K562 (cell line): ENCODE results near the gene GPR153. TPM values are rescaled to one million over a fixed set of nuclear protein-coding genes. Genes with fewer than 3 reads are reported as not detected.

Experiments used
- ATAC-seq: fragments of 200-7000 bp; cut with Tn5 transposase; 3 replicates; pipeline ENCODE4 v1.9.1; 2020; ENCODE audit warnings: moderate library complexity
- BruUV-seq: library from RNA; stranded (reverse); fragments of 400-500 nt; replicated peaks from 2 replicates; lab custom pipeline; 2021; lab: Mats Ljungman, UMichigan
- CTCF ChIA-PET: fragments of 300-600 bp; formaldehyde crosslinking; extraction: SDS; loops from one replicate; lab custom pipeline; 2021; ENCODE audit warnings: low intra/inter-chr PET ratio; lab: Yijun Ruan, JAX
- POLR2A ChIA-PET: fragments of 300-600, 350-650 bp; sonication (Branson Sonifier 250); formaldehyde crosslinking; extraction: SDS; loops from one replicate; lab custom pipeline; 2021; ENCODE audit warnings: antibody characterized with exemption, inconsistent platforms; lab: Yijun Ruan, JAX
- DNase-seq, 4 experiments: peaks; one replicate each; pipeline versions ENCODE4 v3.0.0 to v3.0.0-alpha.2; 2011 to 2018; ENCODE audit warnings: low spot score in 3 of 4, mixed read lengths in 3 of 4; ENCODE audit errors: extremely low read depth in 1 of 4
- FAIRE-seq: peaks from 2 replicates; lab custom pipeline; 2011; peaks lifted over from hg19 to GRCh38; lab: Jason Lieb, UNC
- H2AFZ ChIP-seq: 2 replicates; pipeline ENCODE4 v1.6.0; 2011; ENCODE audit warnings: low read depth, low read length, control low read depth, inconsistent platforms
- H3K27ac ChIP-seq: fragments of 200-600 bp; 3 replicates; pipeline ENCODE4 v1.8.0; 2011; ENCODE audit warnings: low read depth, mild to moderate bottlenecking, control low read depth, inconsistent platforms, low read length, moderate library complexity, mixed read lengths; ENCODE audit errors: extremely low read depth
- H3K27me3 ChIP-seq, 2 experiments: fragments of 300-600 bp in 1 of 2; 2 replicates in 1 of 2; 3 replicates in 1 of 2; pipeline versions ENCODE4 v1.6.0 to v1.8.0; 2011; ENCODE audit warnings: inconsistent platforms in 2 of 2, low read length in 2 of 2, mild to moderate bottlenecking in 1 of 2, mixed read lengths in 1 of 2, moderate library complexity in 1 of 2; ENCODE audit not compliant: control insufficient read depth in 2 of 2, insufficient read depth in 2 of 2
- H3K36me3 ChIP-seq: fragments of 300-600 bp; 3 replicates; pipeline ENCODE4 v1.8.0; 2011; ENCODE audit warnings: mild to moderate bottlenecking, low read length, inconsistent platforms; ENCODE audit not compliant: control insufficient read depth, insufficient read depth
- H3K4me1 ChIP-seq, 2 experiments: fragments of 200-600 bp in 1 of 2; replicated peaks in 1 of 2; 2 replicates in 1 of 2; 3 replicates in 1 of 2; pipeline versions ENCODE4 v1.5.1 to v1.8.0; 2011; ENCODE audit warnings: inconsistent platforms in 2 of 2, low read length in 2 of 2, mild to moderate bottlenecking in 1 of 2, mixed read lengths in 1 of 2, moderate library complexity in 1 of 2; ENCODE audit not compliant: control insufficient read depth in 2 of 2, insufficient read depth in 2 of 2
- H3K4me2 ChIP-seq: 2 replicates; pipeline ENCODE4 v1.6.1; 2011; ENCODE audit warnings: low read length, control low read depth, inconsistent platforms, mixed read lengths; ENCODE audit not compliant: insufficient read depth
- H3K4me3 ChIP-seq: fragments of 200-600 bp; sonication (generic), shearing (Covaris generic); 2 replicates; pipeline ENCODE4 v1.5.1; 2016; ENCODE audit warnings: control low read depth, inconsistent platforms
- H3K79me2 ChIP-seq: fragments of 200-600 bp; 3 replicates; pipeline ENCODE4 v1.8.0; 2011; ENCODE audit warnings: low read length, inconsistent platforms; ENCODE audit not compliant: control insufficient read depth, insufficient read depth
- H3K9ac ChIP-seq, 2 experiments: 2 replicates each; pipeline versions ENCODE4 v1.6.0 to v1.6.1; 2011; ENCODE audit warnings: low read depth in 2 of 2, low read length in 2 of 2, control low read depth in 1 of 2, inconsistent platforms in 1 of 2, mild to moderate bottlenecking in 1 of 2, mixed read lengths in 1 of 2; ENCODE audit not compliant: insufficient read depth in 1 of 2
- H3K9me1 ChIP-seq: one replicate; pipeline ENCODE4 v1.6.0; 2011; ENCODE audit warnings: inconsistent platforms, mild to moderate bottlenecking, low read length, moderate library complexity; ENCODE audit not compliant: control insufficient read depth, insufficient read depth
- H3K9me3 ChIP-seq: replicated peaks from 2 replicates; pipeline ENCODE4 v1.5.1; 2011; ENCODE audit warnings: low read depth, low read length, inconsistent platforms; ENCODE audit not compliant: control insufficient read depth, insufficient read depth
- H4K20me1 ChIP-seq: replicated peaks from 2 replicates; pipeline ENCODE4 v1.6.1; 2011; ENCODE audit warnings: low read length, inconsistent platforms, mixed read lengths; ENCODE audit not compliant: control insufficient read depth, insufficient read depth
- HMGN3 ChIP-seq: IDR thresholded peaks from 2 replicates; pipeline ENCODE4 v1.6.1; 2011; ENCODE audit warnings: borderline replicate concordance, low read depth, mild to moderate bottlenecking, mixed read lengths, low read length; ENCODE audit not compliant: insufficient read length; ENCODE audit errors: extremely low read depth
- JUN ChIP-seq, 2 experiments: sonication (generic) in 1 of 2; formaldehyde crosslinking in 1 of 2; IDR thresholded peaks; 2 replicates each; pipeline versions ENCODE4 v1.6.1 to v1.8.0; 2012 to 2022; ENCODE audit warnings: borderline replicate concordance in 2 of 2, mild to moderate bottlenecking in 2 of 2, improper control_type of control experiment in 1 of 2, low read depth in 1 of 2, low read length in 1 of 2, missing genetic modification reagents in 1 of 2
- RBM25 ChIP-seq: fragments of 200-400 bp; formaldehyde crosslinking; IDR thresholded peaks from 2 replicates; pipeline ENCODE4 v1.6.1; 2018; ENCODE audit warnings: low read length, low read depth, moderate library complexity; ENCODE audit not compliant: severe bottlenecking
- SRF ChIP-seq, 2 experiments: fragments of 250-450, 450-650 bp in 1 of 2; sonication (Bioruptor Pico) in 1 of 2; sonication (generic) in 1 of 2; formaldehyde crosslinking; IDR thresholded peaks; 2 replicates each; pipeline versions ENCODE4 v1.5.0 to v1.5.1; 2020 to 2022; ENCODE audit warnings: mild to moderate bottlenecking in 1 of 2, missing genetic modification reagents in 1 of 2
- ZBTB7A ChIP-seq: IDR thresholded peaks from 2 replicates; pipeline ENCODE4 v1.6.1; 2011; ENCODE audit warnings: low read depth, mild to moderate bottlenecking, low read length, moderate library complexity, borderline replicate concordance; ENCODE audit not compliant: control insufficient read depth
- ZNF121 ChIP-seq: sonication (generic); formaldehyde crosslinking; conservative IDR thresholded peaks from 2 replicates; pipeline ENCODE4 v1.8.0; 2022; ENCODE audit warnings: missing genetic modification reagents
- ZNF551 ChIP-seq: fragments of 250-450 bp; sonication (Bioruptor Pico); IDR thresholded peaks from 2 replicates; pipeline ENCODE4 v1.5.0; 2021; ENCODE audit warnings: mild to moderate bottlenecking, moderate library complexity
- ZNF583 ChIP-seq: fragments of 250-450 bp; sonication (Bioruptor Pico); IDR thresholded peaks from 2 replicates; pipeline ENCODE4 v1.4.0; 2020
- WGBS: fragments of 100-300 bp; shearing (Covaris generic); methylation state at CpG from one replicate; pipeline ENCODE4 v1.1.6; 2016; ENCODE audit warnings: low coverage, mixed read lengths; ENCODE audit not compliant: insufficient coverage; ENCODE audit errors: missing lambda C conversion rate; 5-methylcytosine and 5-hydroxymethylcytosine counted together
- in situ Hi-C: fragments of 300-500 bp; cut with MboI; formaldehyde crosslinking; loops from 4 replicates; pipeline ENCODE4 v1.15.0; 2018; ENCODE audit warnings: inconsistent platforms, mixed read lengths
- intact Hi-C: fragments of 100-400 bp; cut with micrococcal nuclease; formaldehyde crosslinking; loops from 2 replicates; pipeline ENCODE4 v1.14.2; 2022
- polyA plus RNA-seq, 8 experiments: library from polyadenylated mRNA; depleted of rRNA in 4 of 8; stranded (reverse) in 5 of 8; unstranded in 3 of 8; fragments of >200 nt; fragmentation: Nextera tagmentation in 2 of 8; fragmentation: Illumina TruSeq in 1 of 8; extraction: Ambion mirVana in 2 of 8; extraction: Trizol in 1 of 8; gene quantifications; 2 replicates each; pipeline versions ENCODE4 v1.2.1 to v1.2.3, GENCODE V29; 2011 to 2014; ENCODE audit warnings: inconsistent platforms in 1 of 8, missing spikeins in 1 of 8
- total RNA-seq, 7 experiments: library from RNA; depleted of rRNA in 6 of 7; stranded (reverse); fragments of >200 nt in 6 of 7; fragmentation: Illumina TruSeq in 2 of 7; extraction: Trizol in 2 of 7; gene quantifications; 2 replicates each; pipeline versions ENCODE4 v1.2.1 to v1.2.3, GENCODE V29; 2011 to 2021; ENCODE audit warnings: low replicate concordance in 1 of 7
- TF ChIP-seq, protein P1 (sequence below): fragments of 450-650 bp; IDR thresholded peaks from 2 replicates; pipeline ENCODE4 v1.6.1; 2016; ENCODE audit warnings: mild to moderate bottlenecking
- TF ChIP-seq, protein P2 (sequence below): sonication (generic); formaldehyde crosslinking; IDR thresholded peaks from 2 replicates; pipeline ENCODE4 v1.8.0; 2022; ENCODE audit warnings: mild to moderate bottlenecking, low read depth, missing genetic modification reagents

The GPR153 gene
- total and polyA plus RNA-seq, 9 of the 15 experiments (the other 6 are each of a cell fraction or from before 2014, with no cell fraction given) = 0.01 to 1.5 (median 0.51) TPM

DNA sequence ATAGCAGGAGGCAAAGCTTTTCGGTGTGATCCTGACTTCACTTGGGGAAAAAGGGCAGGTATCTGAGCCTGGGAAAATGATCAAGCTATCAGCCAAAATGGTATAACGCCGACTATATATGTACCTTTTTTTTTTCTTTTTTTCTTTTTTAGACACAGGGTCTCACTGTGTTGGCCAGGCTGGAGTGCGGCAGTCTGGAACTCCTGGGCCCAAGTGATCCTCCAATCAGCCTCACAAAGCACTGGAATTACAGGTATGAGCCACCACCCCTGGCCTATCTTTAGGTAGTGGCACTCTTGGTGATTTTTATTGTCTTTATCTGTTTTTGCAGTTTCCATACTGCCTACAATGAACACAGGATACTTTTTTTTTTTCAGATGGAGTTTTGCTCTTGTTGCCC, 23.8 kb downstream of the GPR153 start:
- H3K4me1 ChIP-seq = peaks cover 10 to 36% of the 10 kb centered on the region in 2 experiments; a peak in 4 of 5 replicates
- POLR2A ChIA-PET = interaction anchor here (0.6 to 1.0 kb wide), 4 partner anchors 9 to 1318 kb away, joined by 3 to 4 read pairs (median 3); no protein-coding TSS in a partner anchor
- FAIRE-seq = no peak
- peaks cover 17 to 25% of the 10 kb centered on the region in 2 experiments for H3K27me3 ChIP-seq
- H3K4me2 ChIP-seq = no peak overlapping the region
- no peak overlapping the region for H3K4me3 ChIP-seq
- BruUV-seq = no TSS peak
- no peak for ATAC-seq
- H4K20me1 ChIP-seq = no peaks in the 10 kb centered on the region; the same call in 1 of the 2 replicates
- H3K36me3 ChIP-seq = peaks cover 24% of the 10 kb centered on the region
- intact Hi-C loops = no loop called here
- CTCF ChIA-PET = no interaction called here
- no peak overlapping the region for H3K9ac ChIP-seq
- TF ChIP-seq RBM25 (peak; percentile 10), ZNF121 (CRISPR knock-in tag) (peak; percentile 81), ZNF551 (CRISPR knock-in tag) (no peak)
- no peak for DNase-seq
- H3K9me1 ChIP-seq = no peaks in the 10 kb centered on the region
- no peak overlapping the region for H2AFZ ChIP-seq
- in situ Hi-C loops = no loop called here
- peaks cover 28% of the 10 kb centered on the region for H3K79me2 ChIP-seq
- no peaks in the 10 kb centered on the region for H3K9me3 ChIP-seq
- WGBS = 98% methylated on average over 4 of the region's 4 CpGs
- H3K27ac ChIP-seq = no peak overlapping the region

DNA sequence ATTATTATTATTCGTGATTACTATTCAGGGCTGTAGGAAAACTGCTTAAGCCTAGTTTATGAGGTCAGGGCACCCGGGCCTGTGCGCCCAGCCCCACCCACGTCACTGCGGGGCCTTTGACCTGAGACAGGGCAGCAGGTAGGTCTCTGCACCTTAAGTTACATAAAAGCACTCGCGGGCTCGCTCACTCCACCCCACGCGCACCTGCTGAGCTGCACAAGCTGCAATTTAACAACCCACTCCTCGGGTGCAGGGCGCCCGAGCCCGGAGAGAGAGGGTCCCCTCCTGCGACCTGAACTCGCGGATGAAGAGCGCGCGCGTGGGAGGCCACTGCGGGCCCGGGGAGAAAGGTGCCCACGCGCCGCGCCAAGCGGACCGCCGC, 25.6 kb downstream of the GPR153 start:
- H3K27ac ChIP-seq = peak overlapping the region; percentile 85
- peak overlapping the region; percentile 74 to 100 for H3K9ac ChIP-seq
- no peaks in the 10 kb centered on the region for H3K9me1 ChIP-seq
- H3K4me3 ChIP-seq = peak overlapping the region; percentile 95
- 2% methylated on average over 30 of the region's 30 CpGs for WGBS
- H3K4me2 ChIP-seq = peak overlapping the region; percentile 91
- H4K20me1 ChIP-seq = no peaks in the 10 kb centered on the region
- intact Hi-C loops = loop anchor here (2.0 kb wide), 1 partner anchor 36 kb away; the partner anchor contains the start of gene RPL22
- H3K9me3 ChIP-seq = no peaks in the 10 kb centered on the region
- BruUV-seq = no TSS peak
- peak; percentile 19 for ATAC-seq
- POLR2A ChIA-PET = interaction anchor here (0.6 to 2.0 kb wide), 12 partner anchors 10 to 262 kb away, joined by 3 to 14 read pairs (median 4); partner anchors contain the start of gene RNF207
- peak overlapping the region; percentile 77 for H2AFZ ChIP-seq
- peaks cover 1 to 7% of the 10 kb centered on the region in 2 experiments; a peak in 3 of 5 replicates for H3K27me3 ChIP-seq
- peaks cover 10 to 28% of the 10 kb centered on the region in 2 experiments; a peak in 4 of 5 replicates for H3K4me1 ChIP-seq
- DNase-seq = peak in 2 of 4 experiments; percentile 46 to 51
- FAIRE-seq = no peak
- in situ Hi-C loops = no loop called here
- CTCF ChIA-PET = no interaction called here
- H3K36me3 ChIP-seq = peaks cover 40% of the 10 kb centered on the region
- H3K79me2 ChIP-seq = peaks cover 31% of the 10 kb centered on the region
- TF ChIP-seq ZNF583 (CRISPR knock-in tag) (no peak), ZBTB7A (peak; percentile 1; the same call in 1 of the 2 replicates), JUN (IDR thresholded peaks at IDR 0.05; ENCODE audit: borderline replicate concordance, low read depth, low read length) (no peak), JUN (CRISPR knock-in tag; IDR thresholded peaks at IDR 0.05; ENCODE audit: borderline replicate concordance) (peak; percentile 5; the same call in 1 of the 2 replicates), SRF (CRISPR knock-in tag; IDR thresholded peaks at IDR 0.05) (0 out of 4 replicates have a peak, but pooled peaks of 1 of the 2 experiments have one; percentile 26), HMGN3 (no peak)
- TF ChIP-seq, protein P1, sequence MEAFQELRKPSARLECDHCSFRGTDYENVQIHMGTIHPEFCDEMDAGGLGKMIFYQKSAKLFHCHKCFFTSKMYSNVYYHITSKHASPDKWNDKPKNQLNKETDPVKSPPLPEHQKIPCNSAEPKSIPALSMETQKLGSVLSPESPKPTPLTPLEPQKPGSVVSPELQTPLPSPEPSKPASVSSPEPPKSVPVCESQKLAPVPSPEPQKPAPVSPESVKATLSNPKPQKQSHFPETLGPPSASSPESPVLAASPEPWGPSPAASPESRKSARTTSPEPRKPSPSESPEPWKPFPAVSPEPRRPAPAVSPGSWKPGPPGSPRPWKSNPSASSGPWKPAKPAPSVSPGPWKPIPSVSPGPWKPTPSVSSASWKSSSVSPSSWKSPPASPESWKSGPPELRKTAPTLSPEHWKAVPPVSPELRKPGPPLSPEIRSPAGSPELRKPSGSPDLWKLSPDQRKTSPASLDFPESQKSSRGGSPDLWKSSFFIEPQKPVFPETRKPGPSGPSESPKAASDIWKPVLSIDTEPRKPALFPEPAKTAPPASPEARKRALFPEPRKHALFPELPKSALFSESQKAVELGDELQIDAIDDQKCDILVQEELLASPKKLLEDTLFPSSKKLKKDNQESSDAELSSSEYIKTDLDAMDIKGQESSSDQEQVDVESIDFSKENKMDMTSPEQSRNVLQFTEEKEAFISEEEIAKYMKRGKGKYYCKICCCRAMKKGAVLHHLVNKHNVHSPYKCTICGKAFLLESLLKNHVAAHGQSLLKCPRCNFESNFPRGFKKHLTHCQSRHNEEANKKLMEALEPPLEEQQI = no peak
- TF ChIP-seq, protein P2, sequence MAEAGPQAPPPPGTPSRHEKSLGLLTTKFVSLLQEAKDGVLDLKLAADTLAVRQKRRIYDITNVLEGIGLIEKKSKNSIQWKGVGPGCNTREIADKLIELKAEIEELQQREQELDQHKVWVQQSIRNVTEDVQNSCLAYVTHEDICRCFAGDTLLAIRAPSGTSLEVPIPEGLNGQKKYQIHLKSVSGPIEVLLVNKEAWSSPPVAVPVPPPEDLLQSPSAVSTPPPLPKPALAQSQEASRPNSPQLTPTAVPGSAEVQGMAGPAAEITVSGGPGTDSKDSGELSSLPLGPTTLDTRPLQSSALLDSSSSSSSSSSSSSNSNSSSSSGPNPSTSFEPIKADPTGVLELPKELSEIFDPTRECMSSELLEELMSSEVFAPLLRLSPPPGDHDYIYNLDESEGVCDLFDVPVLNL (CRISPR knock-in tag) = no peak
